HG03439 (cell line): ENCODE results near the gene CARS1.

Experiments used
- ATAC-seq: cut with Tn5 transposase; IDR thresholded peaks from one replicate; pipeline ENCODE4 v1.9.1; 2021; ENCODE audit warnings: mild to moderate bottlenecking, moderate library complexity; ENCODE audit not compliant: unreplicated experiment

Gene CARS1

DNA sequence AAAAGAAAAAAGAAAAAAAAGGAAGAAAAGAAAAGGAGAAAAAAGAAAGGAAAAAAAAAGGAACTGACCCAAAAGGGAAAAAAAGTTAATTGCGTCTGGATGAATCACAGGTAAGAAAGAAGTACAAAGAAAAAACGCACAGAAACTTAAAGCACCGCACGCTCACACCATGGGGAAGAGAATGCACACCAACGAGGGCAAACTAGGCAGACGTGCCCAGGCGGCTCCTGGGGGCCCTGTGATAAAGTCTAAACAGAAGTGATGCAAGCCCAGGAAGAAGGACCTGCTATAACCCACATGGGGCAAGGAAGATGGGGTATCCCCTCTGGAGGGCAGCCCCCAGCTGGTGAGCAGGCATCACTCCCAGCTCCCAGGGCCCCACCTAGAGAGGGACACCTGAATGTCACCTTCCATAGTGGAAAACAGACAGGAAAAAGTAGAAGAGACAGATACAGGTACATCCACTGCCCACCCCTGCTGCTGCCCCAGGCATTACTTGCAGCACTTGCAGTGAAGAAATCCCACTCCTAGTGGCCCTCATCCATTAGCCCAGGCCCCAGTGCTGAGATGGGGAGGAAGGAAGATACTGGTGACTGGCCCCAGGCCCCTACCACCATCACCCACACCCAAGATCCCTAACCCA lies 94.0 kb downstream of the CARS1 start:
- ATAC-seq = no peak

DNA sequence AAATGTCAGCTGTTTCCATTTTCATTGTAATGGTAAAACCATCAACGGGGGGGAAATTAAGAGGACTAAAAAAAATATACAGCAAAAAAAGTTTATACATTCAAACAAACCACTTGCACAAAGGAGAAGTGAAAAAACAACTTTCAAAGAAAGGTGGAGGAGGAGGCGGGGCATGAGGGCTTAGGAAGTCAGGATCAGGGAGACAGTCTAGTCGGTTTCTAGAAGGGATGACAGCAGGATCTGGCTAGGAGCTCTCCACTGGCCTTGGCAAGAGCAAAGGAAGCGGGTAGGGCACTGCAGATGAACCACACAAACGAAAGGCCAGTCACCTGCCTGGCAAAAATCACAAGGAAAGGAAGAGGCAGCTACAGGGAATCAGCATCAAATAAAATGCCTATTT lies 96.1 kb downstream of the CARS1 start:
- no peak for ATAC-seq

DNA sequence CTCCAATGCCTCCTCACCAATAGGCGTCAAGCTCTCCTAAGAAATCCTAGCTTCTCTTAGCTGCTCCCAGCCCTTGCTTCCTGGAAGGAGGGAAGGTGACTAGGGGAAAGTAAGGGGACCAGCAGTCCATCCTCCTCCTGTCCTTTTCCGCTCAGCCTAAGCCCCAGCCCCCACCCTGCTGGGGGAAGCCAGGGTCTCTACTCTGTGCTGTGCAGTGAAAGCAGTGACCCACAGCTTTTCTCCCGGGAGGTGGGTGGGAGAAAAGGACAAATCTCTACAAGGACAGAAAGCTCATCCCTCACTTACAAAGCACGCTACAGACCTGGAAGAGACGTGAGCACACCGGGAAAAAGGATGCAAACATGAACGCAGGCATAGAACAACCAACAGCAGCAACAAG lies 97.1 kb downstream of the CARS1 start:
- ATAC-seq = no peak

DNA sequence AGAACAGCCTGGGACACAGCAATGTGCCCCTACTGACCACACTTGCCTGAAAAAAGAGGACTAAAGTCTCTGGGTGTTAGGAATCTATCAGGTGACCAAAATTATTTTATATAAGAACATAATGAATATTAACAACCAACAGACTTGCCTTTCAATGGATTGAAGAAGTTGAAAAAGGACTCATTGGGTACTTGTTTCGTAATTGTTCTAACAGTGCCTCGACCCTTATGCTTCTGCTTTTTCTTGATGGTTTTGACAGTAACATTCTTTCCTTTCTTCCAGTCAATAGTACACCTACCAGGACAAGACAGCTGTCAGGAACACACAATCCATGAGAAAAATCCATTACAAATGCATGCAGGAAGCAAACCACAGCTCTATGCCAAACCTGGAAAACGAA lies 99.0 kb downstream of the CARS1 start:
- ATAC-seq = no peak

DNA sequence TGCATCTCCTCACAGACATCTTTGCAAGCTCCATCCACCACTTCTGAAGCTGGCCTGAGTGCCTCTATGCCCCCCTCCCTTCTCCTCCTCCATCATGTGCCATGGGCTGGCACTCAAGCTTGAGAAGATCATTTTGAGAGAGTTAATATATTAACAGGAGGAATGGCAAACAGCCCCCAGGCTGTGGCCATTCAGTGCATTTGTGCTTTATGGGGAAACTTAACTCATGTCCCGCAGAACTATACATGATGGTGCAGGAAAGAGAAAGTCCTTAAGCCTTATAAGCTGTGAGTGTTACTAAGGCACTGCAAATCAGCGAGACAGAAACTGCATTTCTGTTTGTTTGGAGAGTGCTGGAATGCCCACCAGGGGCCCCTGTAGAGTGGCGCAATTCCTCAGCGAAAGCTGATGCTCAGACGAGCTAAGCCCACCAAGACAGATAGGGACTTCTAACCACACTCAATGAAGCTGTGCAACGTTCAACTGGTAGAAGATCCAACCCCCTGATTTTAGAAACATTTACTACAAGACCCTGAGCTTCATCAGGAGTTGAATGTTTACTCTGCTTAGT lies 101.2 kb downstream of the CARS1 start:
- no peak for ATAC-seq

DNA sequence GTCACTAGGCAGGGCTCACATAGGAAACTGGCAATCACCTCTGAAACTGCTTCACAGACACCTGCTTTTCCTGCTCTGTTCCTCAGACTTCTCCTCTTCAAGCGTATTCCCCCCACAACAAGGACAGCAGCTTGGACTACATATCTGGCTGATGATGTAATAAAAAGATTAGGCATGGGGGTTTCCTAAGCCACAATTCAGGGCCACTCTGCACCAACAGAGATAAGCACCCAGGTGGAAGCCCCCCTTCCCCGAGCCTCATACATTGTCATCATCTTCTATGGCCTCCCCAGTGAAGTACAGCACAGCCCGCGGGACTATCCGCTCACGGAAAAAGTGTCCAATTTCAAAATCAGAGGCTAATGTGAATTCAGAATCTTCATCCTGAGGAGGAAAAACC lies 103.0 kb downstream of the CARS1 start:
- no peak for ATAC-seq

DNA sequence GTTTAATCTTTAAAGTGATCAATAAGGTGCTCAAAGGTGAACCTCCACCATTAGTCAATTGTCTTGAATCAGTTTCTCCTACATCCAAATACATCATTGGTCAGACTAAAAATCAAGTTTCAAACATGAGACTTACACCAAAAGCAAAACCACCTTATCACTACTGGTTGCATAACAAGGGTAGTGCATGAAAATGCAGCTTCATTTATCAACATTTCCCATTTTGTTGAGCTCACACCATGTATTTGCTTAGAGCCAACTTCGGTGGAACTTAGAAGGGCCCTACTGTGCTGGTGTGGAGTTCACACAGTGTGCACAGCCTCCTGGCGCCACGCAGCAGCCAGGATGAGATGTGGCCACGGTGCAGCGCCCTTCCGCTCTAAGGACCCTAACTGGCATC lies 104.9 kb downstream of the CARS1 start:
- no peak for ATAC-seq

DNA sequence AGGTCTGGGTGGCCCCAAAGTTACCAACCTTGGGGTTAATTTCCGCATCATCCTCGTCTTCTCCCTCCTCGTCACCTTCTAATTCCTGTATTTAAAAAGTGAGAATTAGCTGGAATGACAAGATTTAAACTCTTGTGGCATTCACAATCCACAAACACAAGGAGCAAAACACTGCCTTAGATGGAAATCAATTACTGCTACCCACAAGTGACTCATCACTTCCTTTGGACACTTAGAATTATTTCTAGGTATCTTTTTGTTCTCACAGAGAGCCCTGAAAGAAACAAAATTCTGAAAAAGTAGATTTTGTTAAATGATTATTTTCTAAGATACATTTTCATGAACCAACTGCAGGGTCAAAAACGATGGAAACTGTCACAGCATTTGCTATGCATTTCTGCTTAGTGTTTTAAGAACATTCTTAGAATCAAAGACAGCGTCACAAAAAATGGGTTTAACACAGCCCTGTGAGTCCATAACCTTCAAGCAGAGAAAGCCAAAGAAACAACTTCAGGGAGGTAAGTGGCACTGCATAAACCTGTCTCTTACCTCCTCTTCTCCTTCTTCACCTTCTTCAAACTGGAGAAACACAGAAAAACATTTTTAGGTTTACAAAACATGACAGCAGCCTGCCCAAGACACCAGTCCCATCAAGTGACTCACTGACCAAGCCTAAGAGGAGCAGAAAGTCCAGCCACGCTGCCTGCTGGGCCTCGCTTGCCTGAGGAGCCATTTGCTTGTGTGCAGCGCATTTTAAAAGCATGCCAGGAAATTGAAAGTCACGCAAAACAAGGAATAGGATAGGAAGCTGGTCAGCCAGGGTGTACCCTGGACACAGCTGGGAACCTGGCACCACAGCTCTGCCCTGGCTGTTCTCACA lies 105.8 kb downstream of the CARS1 start:
- no peak for ATAC-seq
